Heart right ventricle (tissue), 16 donors: ENCODE results near the gene PGAP6. TPM values are rescaled to one million over a fixed set of nuclear protein-coding genes. Genes with fewer than 3 reads are reported as not detected.
"Not testable (repeated sequence)": the region's sequence is repeated elsewhere in the genome, so short reads cannot be mapped to it uniquely, and the experiment has no call there.

ENCODE experiments used
- ATAC-seq, 8 donors: fragments of 200-7000 bp; cut with Tn5 transposase; one replicate each; pipeline ENCODE4 v1.9.1; 2020; ENCODE audit warnings: mild to moderate bottlenecking in 8 of 8, moderate library complexity in 8 of 8, moderate number of reproducible peaks in 1 of 8
- DNase-seq, 2 donors: peaks; one replicate each; pipeline ENCODE4 v3.0.0-alpha.2; 2020
- H3K27ac ChIP-seq, 10 donors: fragments of 200-600 bp; sonication (generic) in 2 of 10; one replicate each; pipeline versions ENCODE4 v1.5.0 to v1.8.0; 2020 to 2022; ENCODE audit warnings: mild to moderate bottlenecking in 3 of 10
- H3K27me3 ChIP-seq, 7 donors: fragments of 200-600 bp; one replicate each; pipeline ENCODE4 v1.8.0; 2021 to 2022; ENCODE audit warnings: mild to moderate bottlenecking in 2 of 7
- H3K36me3 ChIP-seq, 9 donors: fragments of 200-600 bp; sonication (generic) in 1 of 9; one replicate each; pipeline versions ENCODE4 v1.5.0 to v1.8.0; 2020 to 2022; ENCODE audit warnings: mild to moderate bottlenecking in 2 of 9
- H3K4me1 ChIP-seq, 9 donors: fragments of 200-600 bp; sonication (generic) in 1 of 9; one replicate each; pipeline versions ENCODE4 v1.5.0 to v1.8.0; 2020 to 2022; ENCODE audit warnings: mild to moderate bottlenecking in 4 of 9
- H3K4me3 ChIP-seq, 10 donors: fragments of 200-600 bp; sonication (generic) in 2 of 10; one replicate each; pipeline versions ENCODE4 v1.5.0 to v1.8.0; 2020 to 2022; ENCODE audit warnings: mild to moderate bottlenecking in 7 of 10, moderate library complexity in 2 of 10
- H3K9me3 ChIP-seq, 11 donors: fragments of 200-600 bp in 10 of 11; sonication (generic) in 2 of 11; one replicate each; pipeline versions ENCODE4 v1.5.0 to v1.8.0; 2013 to 2022; ENCODE audit warnings: mild to moderate bottlenecking in 2 of 11, control low read depth in 1 of 11, moderate library complexity in 1 of 11
- CTCF ChIP-seq, 9 donors: fragments of 200-600 bp; sonication (generic) in 2 of 9; IDR thresholded peaks; one replicate each; pipeline versions ENCODE4 v1.5.0 to v1.8.0; 2021 to 2022; ENCODE audit warnings: antibody characterized with exemption in 9 of 9, mild to moderate bottlenecking in 5 of 9, moderate library complexity in 1 of 9
- WGBS, 2 donors: extraction: QIAGEN DNeasy Blood & Tissue Kit; methylation state at CpG; one replicate each; pipeline ENCODE4 v1.1.7; 2013; ENCODE audit warnings: inconsistent platforms in 1 of 2; 5-methylcytosine and 5-hydroxymethylcytosine counted together
- intact Hi-C, 10 donors: fragments of 100-400 bp; cut with DNase I; formaldehyde crosslinking; loops; one replicate each; pipeline versions ENCODE4 v1.11.1 to v1.14.2; 2022
- polyA plus RNA-seq, 2 donors: library from polyadenylated mRNA; stranded (reverse); fragments of 200-250 nt; gene quantifications; one replicate each; pipeline ENCODE4 v1.2.3, GENCODE V29; 2013
- total RNA-seq, 10 donors: library from RNA; stranded (reverse); fragmentation: NEBNext Ultra II Directional in 3 of 10; extraction: Animal tissue kit (Norgen Biotek cat#: 25700) in 3 of 10; gene quantifications; one replicate each; pipeline versions ENCODE4 v1.2.1 to v1.2.4, GENCODE V29; 2021 to 2023
- donor health status: Arrhythmogenic right ventricular cardiomyopathy.
- donor health status: ischemic (EF 13 %, LVEDD 7.1; RV severe dilation, severe dysfunction).
- donor health status: healthy with polysubstance abuse.
- donor health status: DM: no; HTN: yes; CAD: no.
- donor health status: DM: no; HTN: no; CAD: no.
- donor health status: ischemic (EF 25% LVEDD 6.9; RV normal size, moderate dysfunction).
- donor health status: ischemic (EF 25% LVEDD 5.7; RV mildly dilated, moderate dysfunction).
- donor health status: healthy.
- donor health status: DM: yes; HTN: yes; CAD: no.
- donor health status: Ischemic cardiomyopathy.
- donor health status: ischemic (EF 35%, LVEDD 5.7; RV mildly dilated, moderate dysfunction).
- donor health status: nonischemic (EF 11% LVEDD 7.7; RV severe dilation, severe dysfunction).
- donor health status: DM: yes; HTN: yes; CAD: no.
- donor health status: PGD.
- donor health status: ischemic (EF 29% LVEDD 5.4; RV normal size, mild dysfunction).
- donor health status: nonischemic (EF 23%, LVEDD 6.1; RV moderate dilation, normal function).

Gene PGAP6
- total and polyA plus RNA-seq, 12 donors, result 27.1 to 57.3 (median 33.1) TPM

GRCh38 chr16:363766-364490 lies 17.9 kb downstream of the PGAP6 start:
- Histone ChIP-seq H3K36me3 (peaks cover 0 to 29% (median 26%) of the 10 kb centered on the region in 9 donors), H3K27ac (no peak overlapping the region), H3K4me1 (peaks cover 0 to 7% (median 0%) of the 10 kb centered on the region in 9 donors), H3K27me3 (peaks cover 0 to 13% (median 3%) of the 10 kb centered on the region in 7 donors), H3K4me3 (no peak overlapping the region), H3K9me3 (no peaks in the 10 kb centered on the region)
- intact Hi-C loops, result loop anchor here in 7 of 10 donors (2.0 to 5.0 kb wide), 3 partner anchors 247 to 257 kb away; no protein-coding TSS in a partner anchor
- DNase-seq (no peak), ATAC-seq (no peak)
- TF ChIP-seq CTCF (IDR thresholded peaks at IDR 0.05), result no peak
- 45 to 50% methylated on average over 21 to 24 of the region's 24 CpGs for WGBS, 2 donors

DNA sequence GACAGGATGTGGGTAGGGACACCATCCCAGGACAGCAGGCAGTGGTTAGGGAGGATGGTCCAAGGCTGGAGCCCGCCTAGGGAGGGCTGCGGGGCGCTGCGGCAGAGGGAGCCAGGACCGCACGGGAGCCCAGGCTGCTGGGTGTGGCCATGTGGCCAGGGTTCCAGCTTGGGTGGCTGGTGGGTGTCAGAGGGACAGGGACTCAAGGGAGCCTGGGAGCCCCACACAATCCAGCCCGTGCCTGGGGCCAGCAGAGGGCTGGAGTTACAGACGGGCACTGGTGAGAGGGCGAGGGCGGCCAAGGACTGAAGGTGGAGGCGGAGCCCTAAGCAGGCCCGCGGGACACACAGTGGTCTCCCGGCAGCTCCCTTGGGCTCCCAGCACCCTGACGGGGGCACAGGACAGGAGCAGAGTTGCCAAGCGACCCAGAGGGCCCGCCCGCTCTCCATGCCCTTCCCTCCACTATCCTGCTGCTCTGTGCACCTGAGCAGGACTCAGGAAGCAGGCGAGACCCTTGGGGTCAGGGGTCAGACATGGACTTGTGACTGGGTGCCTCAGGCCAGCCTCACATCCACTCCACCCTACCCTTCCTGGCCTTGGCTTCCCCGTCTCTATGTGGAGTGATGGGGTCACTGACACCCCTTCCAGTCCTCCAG lies 18.5 kb downstream of the PGAP6 start:
- no peaks in the 10 kb centered on the region for H3K9me3 ChIP-seq
- no peak overlapping the region for H3K27ac ChIP-seq
- H3K4me1 ChIP-seq, result peaks cover 0 to 7% (median 0%) of the 10 kb centered on the region in 9 donors
- H3K4me3 ChIP-seq, result no peak overlapping the region
- DNase-seq (no peak), ATAC-seq (no peak)
- intact Hi-C loops, result loop anchor here in 7 of 10 donors (2.0 to 5.0 kb wide), 3 partner anchors 246 to 256 kb away; no protein-coding TSS in a partner anchor
- no peak for TF ChIP-seq CTCF (IDR thresholded peaks at IDR 0.05)
- 55 to 68% methylated on average over 20 of the region's 20 CpGs for WGBS, 2 donors
- H3K27me3 ChIP-seq, result peaks cover 0 to 13% (median 3%) of the 10 kb centered on the region in 7 donors
- peaks cover 0 to 22% (median 19%) of the 10 kb centered on the region in 9 donors for H3K36me3 ChIP-seq

- H3K9me3 ChIP-seq, H3K4me1 ChIP-seq, DNase-seq, ATAC-seq, H3K27ac ChIP-seq, H3K4me3 ChIP-seq: not testable (repeated sequence)
- peaks cover 0 to 13% (median 3%) of the 10 kb centered on the region in 7 donors for H3K27me3 ChIP-seq
- WGBS, 2 donors, result 76 to 88% methylated on average over 12 to 23 of the region's 24 CpGs
- intact Hi-C loops, result loop anchor here in 7 of 10 donors (2.0 to 5.0 kb wide), 3 partner anchors 245 to 256 kb away; no protein-coding TSS in a partner anchor
- H3K36me3 ChIP-seq, result peaks cover 0 to 16% (median 13%) of the 10 kb centered on the region in 9 donors
These were observed 19.1 kb downstream of the PGAP6 start for GRCh38 chr16:362702-362999.

GRCh38 chr16:361872-362701 lies 19.7 kb downstream of the PGAP6 start:
- 26 to 32% methylated on average over 30 of the region's 30 CpGs for WGBS, 2 donors
- Histone ChIP-seq H3K36me3 (peaks cover 0 to 11% (median 7%) of the 10 kb centered on the region in 9 donors), H3K4me3 (no peak overlapping the region), H3K27me3 (peaks cover 0 to 13% (median 3%) of the 10 kb centered on the region in 7 donors), H3K27ac (no peak overlapping the region), H3K9me3 (no peaks in the 10 kb centered on the region), H3K4me1 (peaks cover 0 to 7% (median 0%) of the 10 kb centered on the region in 9 donors)
- peak; percentile 58 to 83 (median 72) for TF ChIP-seq CTCF (IDR thresholded peaks at IDR 0.05)
- DNase-seq, result peak; percentile 65 to 73
- peak; percentile 68 to 90 (median 83) for ATAC-seq
- intact Hi-C loops, result loop anchor here in 7 of 10 donors (2.0 to 5.0 kb wide), 3 partner anchors 245 to 255 kb away; no protein-coding TSS in a partner anchor
